Lung (tissue), 12 donors: ENCODE data around the gene HSPA12B. TPM values are rescaled to one million over a fixed set of nuclear protein-coding genes. Genes with fewer than 3 reads are reported as not detected.
A peak's percentile ranks its signal among the peaks of the same experiment; 100 is the strongest.

Experiments used
- ATAC-seq: fragments of 200-7000 bp; cut with Tn5 transposase; one replicate; pipeline ENCODE4 v1.9.1; 2020; ENCODE audit warnings: moderate number of reproducible peaks; ENCODE audit not compliant: insufficient read depth, low FRiP score
- DNase-seq, 3 donors: peaks; one replicate each; pipeline ENCODE4 v3.0.0-alpha.2; 2013 to 2017
- H3K27ac ChIP-seq, 2 donors: one replicate each; pipeline ENCODE4 v1.5.1; 2013; ENCODE audit warnings: mild to moderate bottlenecking in 2 of 2, moderate library complexity in 2 of 2, control low read depth in 1 of 2, inconsistent platforms in 1 of 2, low read depth in 1 of 2, low read length in 1 of 2
- H3K27me3 ChIP-seq, 3 donors: one replicate each; pipeline ENCODE4 v1.5.1; 2013; ENCODE audit warnings: low read length in 2 of 3; ENCODE audit not compliant: control insufficient read depth in 3 of 3, insufficient read depth in 3 of 3
- H3K36me3 ChIP-seq, 4 donors: one replicate each; pipeline ENCODE4 v1.5.1; 2013; ENCODE audit warnings: low read length in 4 of 4, mild to moderate bottlenecking in 1 of 4, moderate library complexity in 1 of 4; ENCODE audit not compliant: control insufficient read depth in 4 of 4, insufficient read depth in 4 of 4
- H3K4me1 ChIP-seq, 5 donors: one replicate each; pipeline ENCODE4 v1.5.1; 2013; ENCODE audit warnings: low read length in 5 of 5, mild to moderate bottlenecking in 2 of 5, moderate library complexity in 1 of 5; ENCODE audit not compliant: control insufficient read depth in 5 of 5, insufficient read depth in 5 of 5
- H3K4me3 ChIP-seq: one replicate; pipeline ENCODE4 v1.5.1; 2013; ENCODE audit warnings: mild to moderate bottlenecking, control low read depth, moderate library complexity
- H3K9ac ChIP-seq, 2 donors: one replicate each; pipeline ENCODE4 v1.5.1; 2013; ENCODE audit warnings: low read length in 2 of 2, control low read depth in 1 of 2; ENCODE audit not compliant: insufficient read depth in 1 of 2
- H3K9me3 ChIP-seq, 4 donors: one replicate each; pipeline ENCODE4 v1.5.1; 2013; ENCODE audit warnings: low read length in 3 of 4, mild to moderate bottlenecking in 1 of 4, moderate library complexity in 1 of 4; ENCODE audit not compliant: control insufficient read depth in 4 of 4, insufficient read depth in 3 of 4
- WGBS, 2 donors: extraction: QIAGEN DNeasy Blood & Tissue Kit; methylation state at CpG; one replicate each; pipeline ENCODE4 v1.1.7; 2013; 5-methylcytosine and 5-hydroxymethylcytosine counted together
- polyA plus RNA-seq, 2 donors: library from polyadenylated mRNA; stranded (reverse); fragments of 200-250 nt; gene quantifications; one replicate each; pipeline ENCODE4 v1.2.1, GENCODE V29; 2013
- total RNA-seq, 2 donors: library from RNA; depleted of rRNA in 1 of 2; stranded (reverse); fragments of >200 nt in 1 of 2; gene quantifications; one replicate each; pipeline ENCODE4 v1.2.1, GENCODE V29; 2014 to 2021
- TF ChIP-seq, protein P1 (sequence below): IDR thresholded peaks from 2 replicates; pipeline ENCODE4 v1.5.1; 2012; ENCODE audit warnings: mild to moderate bottlenecking; ENCODE audit errors: control extremely low read depth, extremely low read depth
- donor health status: control.
- donor health status: control.
- donor health status: Bipolar disorder and iron deficiency.
- donor health status: healthy.
- donor health status: DM: yes; HTN: yes; CAD: no.

The HSPA12B gene
- total and polyA plus RNA-seq, 4 donors = 11.4 to 28.3 (median 19.9) TPM

DNA sequence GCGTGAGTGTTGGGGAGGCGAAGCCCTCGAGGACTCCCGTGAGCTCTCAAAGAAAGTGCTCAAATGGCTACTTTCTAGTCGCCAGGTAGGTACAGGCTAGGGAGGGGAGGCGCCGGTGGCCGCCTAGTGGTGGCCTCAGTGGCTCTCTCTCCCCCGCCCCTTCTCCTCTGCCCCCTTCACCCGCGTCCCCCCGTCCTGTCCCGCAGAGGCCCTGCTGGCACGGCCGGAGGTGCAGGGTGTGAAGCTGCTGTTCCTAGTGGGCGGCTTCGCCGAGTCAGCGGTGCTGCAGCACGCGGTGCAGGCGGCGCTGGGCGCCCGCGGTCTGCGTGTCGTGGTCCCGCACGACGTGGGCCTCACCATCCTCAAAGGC is 18.8 kb downstream of the HSPA12B start:
- Histone ChIP-seq H3K9me3 (no peaks in the 10 kb centered on the region), H3K27ac (no peak overlapping the region), H3K36me3 (peaks cover 0 to 23% (median 12%) of the 10 kb centered on the region in 4 donors), H3K27me3 (peaks cover 0 to 19% (median 3%) of the 10 kb centered on the region in 3 donors), H3K4me3 (no peak overlapping the region), H3K9ac (no peak overlapping the region), H3K4me1 (peaks cover 0 to 6% (median 0%) of the 10 kb centered on the region in 5 donors)
- ATAC-seq = no peak
- WGBS, 2 donors = 70 to 81% methylated on average over 24 to 31 of the region's 31 CpGs
- no peak for DNase-seq
- TF ChIP-seq, protein P1, sequence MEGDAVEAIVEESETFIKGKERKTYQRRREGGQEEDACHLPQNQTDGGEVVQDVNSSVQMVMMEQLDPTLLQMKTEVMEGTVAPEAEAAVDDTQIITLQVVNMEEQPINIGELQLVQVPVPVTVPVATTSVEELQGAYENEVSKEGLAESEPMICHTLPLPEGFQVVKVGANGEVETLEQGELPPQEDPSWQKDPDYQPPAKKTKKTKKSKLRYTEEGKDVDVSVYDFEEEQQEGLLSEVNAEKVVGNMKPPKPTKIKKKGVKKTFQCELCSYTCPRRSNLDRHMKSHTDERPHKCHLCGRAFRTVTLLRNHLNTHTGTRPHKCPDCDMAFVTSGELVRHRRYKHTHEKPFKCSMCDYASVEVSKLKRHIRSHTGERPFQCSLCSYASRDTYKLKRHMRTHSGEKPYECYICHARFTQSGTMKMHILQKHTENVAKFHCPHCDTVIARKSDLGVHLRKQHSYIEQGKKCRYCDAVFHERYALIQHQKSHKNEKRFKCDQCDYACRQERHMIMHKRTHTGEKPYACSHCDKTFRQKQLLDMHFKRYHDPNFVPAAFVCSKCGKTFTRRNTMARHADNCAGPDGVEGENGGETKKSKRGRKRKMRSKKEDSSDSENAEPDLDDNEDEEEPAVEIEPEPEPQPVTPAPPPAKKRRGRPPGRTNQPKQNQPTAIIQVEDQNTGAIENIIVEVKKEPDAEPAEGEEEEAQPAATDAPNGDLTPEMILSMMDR = no peak

DNA sequence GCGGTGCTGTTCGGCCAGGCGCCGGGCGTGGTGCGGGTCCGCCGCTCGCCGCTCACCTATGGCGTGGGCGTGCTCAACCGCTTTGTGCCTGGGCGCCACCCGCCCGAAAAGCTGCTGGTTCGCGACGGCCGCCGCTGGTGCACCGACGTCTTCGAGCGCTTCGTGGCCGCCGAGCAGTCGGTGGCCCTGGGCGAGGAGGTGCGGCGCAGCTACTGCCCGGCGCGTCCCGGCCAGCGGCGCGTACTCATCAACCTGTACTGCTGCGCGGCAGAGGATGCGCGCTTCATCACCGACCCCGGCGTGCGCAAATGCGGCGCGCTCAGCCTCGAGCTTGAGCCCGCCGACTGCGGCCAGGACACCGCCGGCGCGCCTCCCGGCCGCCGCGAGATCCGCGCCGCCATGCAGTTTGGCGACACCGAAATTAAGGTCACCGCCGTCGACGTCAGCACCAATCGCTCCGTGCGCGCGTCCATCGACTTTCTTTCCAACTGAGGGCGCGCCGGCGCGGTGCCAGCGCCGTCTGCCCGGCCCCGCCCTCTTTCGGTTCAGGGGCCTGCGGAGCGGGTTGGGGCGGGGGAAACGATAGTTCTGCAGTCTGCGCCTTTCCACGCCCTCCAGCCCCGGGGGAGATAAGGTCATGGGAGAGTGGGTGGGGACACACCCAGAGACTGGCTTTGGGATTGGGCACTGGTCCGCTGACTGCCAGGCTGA is 19.3 kb downstream of the HSPA12B start:
- peaks cover 0 to 6% (median 0%) of the 10 kb centered on the region in 5 donors for H3K4me1 ChIP-seq
- TF ChIP-seq, protein P1 = no peak
- H3K27ac ChIP-seq = no peak overlapping the region
- H3K36me3 ChIP-seq = peaks cover 0 to 22% (median 12%) of the 10 kb centered on the region in 4 donors
- peak; percentile 6 for ATAC-seq
- peak in 2 of 3 donors; percentile 37 to 45 for DNase-seq
- peaks cover 0 to 19% (median 3%) of the 10 kb centered on the region in 3 donors for H3K27me3 ChIP-seq
- H3K9ac ChIP-seq = no peak overlapping the region
- no peak overlapping the region for H3K4me3 ChIP-seq
- no peaks in the 10 kb centered on the region for H3K9me3 ChIP-seq
- WGBS, 2 donors = 60 to 67% methylated on average over 81 to 95 of the region's 95 CpGs

DNA sequence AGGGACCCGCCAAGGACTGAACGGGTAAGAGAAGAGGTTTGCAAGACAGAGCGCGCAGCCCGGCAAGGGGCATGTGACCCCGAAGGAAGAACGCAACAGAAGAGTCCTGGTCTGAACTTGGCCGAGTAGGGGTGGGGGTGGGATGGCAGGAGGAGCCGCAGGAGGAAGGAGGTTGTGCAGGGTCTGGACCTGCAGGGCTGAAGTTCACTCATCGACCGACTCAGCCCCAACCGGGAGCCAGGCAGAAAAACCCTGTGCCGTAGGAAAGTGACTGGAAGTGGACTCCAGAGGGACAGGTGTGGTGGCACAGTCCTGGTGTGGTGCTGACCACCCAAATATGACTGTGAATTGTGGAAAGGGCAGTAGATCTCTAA is 19.9 kb downstream of the HSPA12B start:
- TF ChIP-seq, protein P1 = no peak
- H3K36me3 ChIP-seq = peaks cover 0 to 22% (median 12%) of the 10 kb centered on the region in 4 donors
- H3K27me3 ChIP-seq = peaks cover 0 to 19% (median 3%) of the 10 kb centered on the region in 3 donors
- no peak overlapping the region for H3K4me3 ChIP-seq
- no peak for ATAC-seq
- H3K27ac ChIP-seq = no peak overlapping the region
- H3K9me3 ChIP-seq = no peaks in the 10 kb centered on the region
- H3K9ac ChIP-seq = no peak overlapping the region
- H3K4me1 ChIP-seq = peaks cover 0 to 6% (median 0%) of the 10 kb centered on the region in 5 donors
- DNase-seq = no peak
- 49 to 52% methylated on average over 13 of the region's 13 CpGs for WGBS, 2 donors

DNA sequence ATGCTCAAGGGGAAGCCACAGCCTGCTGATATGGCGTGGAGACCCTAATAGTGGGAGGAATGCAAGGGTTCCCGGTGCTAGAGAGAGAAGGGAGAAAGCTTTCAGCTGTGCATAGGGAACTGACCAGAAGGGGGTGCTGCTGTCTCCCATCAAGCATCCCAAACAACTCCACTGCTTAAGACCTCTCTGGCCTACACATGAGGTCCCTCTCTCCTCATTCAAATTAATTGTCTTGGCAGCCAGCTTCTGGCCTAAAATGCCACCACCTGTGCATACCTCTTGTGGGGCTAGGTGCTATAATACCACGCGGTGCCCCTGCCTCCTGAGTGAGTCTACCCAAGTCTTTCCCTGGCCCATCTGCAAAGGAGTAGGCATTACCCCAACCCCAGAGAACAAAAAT is 20.6 kb downstream of the HSPA12B start:
- 45 to 47% methylated on average over 4 of the region's 4 CpGs for WGBS, 2 donors
- Histone ChIP-seq H3K4me3 (no peak overlapping the region), H3K9me3 (no peaks in the 10 kb centered on the region), H3K27ac (no peak overlapping the region), H3K27me3 (peaks cover 0 to 19% (median 3%) of the 10 kb centered on the region in 3 donors), H3K9ac (no peak overlapping the region), H3K36me3 (peaks cover 0 to 20% (median 12%) of the 10 kb centered on the region in 4 donors), H3K4me1 (peaks cover 0 to 6% (median 0%) of the 10 kb centered on the region in 5 donors)
- peak; percentile 64 for ATAC-seq
- DNase-seq = peak; percentile 69 to 85 (median 73)
- TF ChIP-seq, protein P1 = peak; percentile 60
